Panc1 (cell line): ENCODE results near the gene KRTAP12-2. TPM values are rescaled to one million over a fixed set of nuclear protein-coding genes. Genes with fewer than 3 reads are reported as not detected.

Experiments
- ATAC-seq: fragments of 200-7000 bp; cut with Tn5 transposase; 2 replicates; pipeline ENCODE4 v1.9.1; 2020; ENCODE audit warnings: mild to moderate bottlenecking, moderate library complexity
- BruUV-seq: library from RNA; stranded (reverse); fragments of 400-500 nt; replicated peaks from 2 replicates; lab custom pipeline; 2021; lab: Mats Ljungman, UMichigan
- CTCF ChIA-PET: fragments of 300-600 bp; sonication (Branson Sonifier 250); formaldehyde crosslinking; loops from one replicate; lab custom pipeline; 2022; ENCODE audit warnings: antibody characterized with exemption; lab: Charles Lee
- POLR2A ChIA-PET: fragments of 300-600 bp; sonication (Branson Sonifier 250); formaldehyde crosslinking; loops from one replicate; lab custom pipeline; 2022; ENCODE audit warnings: antibody characterized with exemption; lab: Charles Lee
- DNase-seq: peaks from one replicate; pipeline ENCODE4 v3.0.0-alpha.2; 2010; ENCODE audit warnings: low read depth, low spot score
- H3K27ac ChIP-seq: 2 replicates; pipeline ENCODE4 v1.5.1; 2011; ENCODE audit warnings: mild to moderate bottlenecking, low read length, inconsistent platforms
- H3K27me3 ChIP-seq: fragments of 200-500 bp; sonication (Bioruptor generic); 2 replicates; pipeline ENCODE4 v1.6.0; 2014; ENCODE audit warnings: low read length, inconsistent platforms; ENCODE audit not compliant: control insufficient read depth, insufficient read depth
- H3K36me3 ChIP-seq: fragments of 200-500 bp; sonication (Bioruptor generic); 2 replicates; pipeline ENCODE4 v1.5.1; 2014; ENCODE audit warnings: inconsistent platforms, mild to moderate bottlenecking, low read length, moderate library complexity; ENCODE audit not compliant: control insufficient read depth, insufficient read depth
- H3K4me1 ChIP-seq: 2 replicates; pipeline ENCODE4 v1.5.1; 2011; ENCODE audit warnings: inconsistent platforms, mild to moderate bottlenecking, low read length, moderate library complexity; ENCODE audit not compliant: control insufficient read depth, insufficient read depth
- H3K4me3 ChIP-seq, 2 experiments: 2 replicates each; pipeline ENCODE4 v1.5.1; 2011 to 2012; ENCODE audit warnings: low read depth in 2 of 2, low read length in 2 of 2, mild to moderate bottlenecking in 2 of 2, inconsistent platforms in 1 of 2, moderate library complexity in 1 of 2
- H3K9me3 ChIP-seq: fragments of 200-500 bp; sonication (Bioruptor generic); 2 replicates; pipeline ENCODE4 v1.5.1; 2014; ENCODE audit warnings: low read depth, mild to moderate bottlenecking, inconsistent platforms, low read length, moderate library complexity; ENCODE audit not compliant: control insufficient read depth, insufficient read depth
- POLR2AphosphoS5 ChIP-seq: IDR thresholded peaks from 2 replicates; pipeline ENCODE4 v1.6.1; 2012; ENCODE audit warnings: mild to moderate bottlenecking, low read depth, low read length, moderate library complexity
- SIN3A ChIP-seq: IDR thresholded peaks from 2 replicates; pipeline ENCODE4 v1.6.1; 2012; ENCODE audit warnings: low read depth, mild to moderate bottlenecking, low read length, moderate library complexity, borderline replicate concordance; ENCODE audit not compliant: insufficient read depth
- TCF7L2 ChIP-seq: IDR thresholded peaks from 2 replicates; pipeline ENCODE4 v1.6.1; 2011; ENCODE audit warnings: mild to moderate bottlenecking, low read depth, low read length, inconsistent platforms
- in situ Hi-C: cut with HindIII; loops from 2 replicates; pipeline ENCODE4 v1.10.0; 2016; ENCODE audit warnings: low sequenced_read_pairs, low pct_unique_long_range_greater_than_20kb
- intact Hi-C: fragments of 100-400 bp; cut with micrococcal nuclease; formaldehyde crosslinking; loops from one replicate; pipeline ENCODE4 v1.10.0; 2022; ENCODE audit not compliant: unreplicated experiment
- total RNA-seq: library from RNA; stranded (reverse); gene quantifications from one replicate; pipeline ENCODE4 v1.2.1, GENCODE V29; 2021; ENCODE audit not compliant: unreplicated experiment
- TF ChIP-seq, protein P1 (sequence below): fragments of 450-650 bp; IDR thresholded peaks from 2 replicates; pipeline ENCODE4 v1.5.1; 2017; ENCODE audit warnings: mild to moderate bottlenecking
- TF ChIP-seq, protein P2 (sequence below), 2 experiments: IDR thresholded peaks; 2 replicates each; pipeline ENCODE4 v1.6.1; 2011 to 2012; ENCODE audit warnings: low read depth in 2 of 2, control low read depth in 1 of 2, low read length in 1 of 2, mild to moderate bottlenecking in 1 of 2, moderate library complexity in 1 of 2; ENCODE audit not compliant: insufficient read depth in 1 of 2

KRTAP12-2 gene
- total RNA-seq, 1 experiment from 2014 or later = not detected

DNA sequence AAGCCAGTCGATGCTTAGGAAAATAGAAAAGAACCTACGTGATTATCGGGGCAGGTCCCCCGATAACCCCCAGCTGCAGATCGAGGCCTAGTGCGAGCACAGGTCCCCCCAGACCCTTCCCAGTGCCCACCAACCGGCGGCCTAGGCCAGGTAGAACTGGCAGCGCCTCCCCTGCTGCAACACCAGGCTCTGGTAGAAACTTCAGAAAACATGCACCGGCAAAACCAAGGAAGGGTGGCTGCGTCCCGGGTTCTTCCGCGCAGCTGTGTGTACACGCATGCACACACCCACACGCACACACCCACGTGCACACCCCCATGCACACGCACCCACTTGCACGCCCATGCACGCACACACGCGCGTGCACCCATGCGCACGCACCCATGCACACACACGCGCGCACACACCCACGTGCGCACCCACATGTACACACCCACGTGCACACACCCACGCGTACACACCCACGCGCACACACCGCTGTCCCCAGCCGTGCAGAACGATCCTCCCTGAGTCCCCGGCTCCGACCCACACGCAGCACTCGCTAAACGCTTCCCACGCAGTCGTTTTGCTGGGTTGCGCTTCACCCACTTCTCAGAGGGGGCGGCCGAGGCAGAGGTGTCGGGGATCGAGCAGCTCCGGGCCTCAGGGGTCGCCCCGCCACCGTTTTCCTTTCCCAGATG, 39.4 kb upstream of the KRTAP12-2 start:
- in situ Hi-C loops = no loop called here
- Histone ChIP-seq H3K4me3 (no peak overlapping the region), H3K4me1 (no peaks in the 10 kb centered on the region; the same call in none of the 2 replicates), H3K27me3 (no peaks in the 10 kb centered on the region), H3K27ac (no peak overlapping the region), H3K9me3 (no peaks in the 10 kb centered on the region), H3K36me3 (no peaks in the 10 kb centered on the region)
- BruUV-seq = no TSS peak
- ATAC-seq (no peak), DNase-seq (no peak)
- CTCF ChIA-PET = no interaction called here
- POLR2A ChIA-PET = no interaction called here
- intact Hi-C loops = no loop called here
- TF ChIP-seq SIN3A (no peak), POLR2AphosphoS5 (no peak), TCF7L2 (no peak)
- TF ChIP-seq, protein P1, sequence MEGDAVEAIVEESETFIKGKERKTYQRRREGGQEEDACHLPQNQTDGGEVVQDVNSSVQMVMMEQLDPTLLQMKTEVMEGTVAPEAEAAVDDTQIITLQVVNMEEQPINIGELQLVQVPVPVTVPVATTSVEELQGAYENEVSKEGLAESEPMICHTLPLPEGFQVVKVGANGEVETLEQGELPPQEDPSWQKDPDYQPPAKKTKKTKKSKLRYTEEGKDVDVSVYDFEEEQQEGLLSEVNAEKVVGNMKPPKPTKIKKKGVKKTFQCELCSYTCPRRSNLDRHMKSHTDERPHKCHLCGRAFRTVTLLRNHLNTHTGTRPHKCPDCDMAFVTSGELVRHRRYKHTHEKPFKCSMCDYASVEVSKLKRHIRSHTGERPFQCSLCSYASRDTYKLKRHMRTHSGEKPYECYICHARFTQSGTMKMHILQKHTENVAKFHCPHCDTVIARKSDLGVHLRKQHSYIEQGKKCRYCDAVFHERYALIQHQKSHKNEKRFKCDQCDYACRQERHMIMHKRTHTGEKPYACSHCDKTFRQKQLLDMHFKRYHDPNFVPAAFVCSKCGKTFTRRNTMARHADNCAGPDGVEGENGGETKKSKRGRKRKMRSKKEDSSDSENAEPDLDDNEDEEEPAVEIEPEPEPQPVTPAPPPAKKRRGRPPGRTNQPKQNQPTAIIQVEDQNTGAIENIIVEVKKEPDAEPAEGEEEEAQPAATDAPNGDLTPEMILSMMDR = no peak
- TF ChIP-seq, protein P2, sequence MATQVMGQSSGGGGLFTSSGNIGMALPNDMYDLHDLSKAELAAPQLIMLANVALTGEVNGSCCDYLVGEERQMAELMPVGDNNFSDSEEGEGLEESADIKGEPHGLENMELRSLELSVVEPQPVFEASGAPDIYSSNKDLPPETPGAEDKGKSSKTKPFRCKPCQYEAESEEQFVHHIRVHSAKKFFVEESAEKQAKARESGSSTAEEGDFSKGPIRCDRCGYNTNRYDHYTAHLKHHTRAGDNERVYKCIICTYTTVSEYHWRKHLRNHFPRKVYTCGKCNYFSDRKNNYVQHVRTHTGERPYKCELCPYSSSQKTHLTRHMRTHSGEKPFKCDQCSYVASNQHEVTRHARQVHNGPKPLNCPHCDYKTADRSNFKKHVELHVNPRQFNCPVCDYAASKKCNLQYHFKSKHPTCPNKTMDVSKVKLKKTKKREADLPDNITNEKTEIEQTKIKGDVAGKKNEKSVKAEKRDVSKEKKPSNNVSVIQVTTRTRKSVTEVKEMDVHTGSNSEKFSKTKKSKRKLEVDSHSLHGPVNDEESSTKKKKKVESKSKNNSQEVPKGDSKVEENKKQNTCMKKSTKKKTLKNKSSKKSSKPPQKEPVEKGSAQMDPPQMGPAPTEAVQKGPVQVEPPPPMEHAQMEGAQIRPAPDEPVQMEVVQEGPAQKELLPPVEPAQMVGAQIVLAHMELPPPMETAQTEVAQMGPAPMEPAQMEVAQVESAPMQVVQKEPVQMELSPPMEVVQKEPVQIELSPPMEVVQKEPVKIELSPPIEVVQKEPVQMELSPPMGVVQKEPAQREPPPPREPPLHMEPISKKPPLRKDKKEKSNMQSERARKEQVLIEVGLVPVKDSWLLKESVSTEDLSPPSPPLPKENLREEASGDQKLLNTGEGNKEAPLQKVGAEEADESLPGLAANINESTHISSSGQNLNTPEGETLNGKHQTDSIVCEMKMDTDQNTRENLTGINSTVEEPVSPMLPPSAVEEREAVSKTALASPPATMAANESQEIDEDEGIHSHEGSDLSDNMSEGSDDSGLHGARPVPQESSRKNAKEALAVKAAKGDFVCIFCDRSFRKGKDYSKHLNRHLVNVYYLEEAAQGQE (IDR thresholded peaks at IDR 0.05; ENCODE audit: insufficient read depth in 1 of 2, low read depth in 2 of 2, low read length in 1 of 2) = no peak

DNA sequence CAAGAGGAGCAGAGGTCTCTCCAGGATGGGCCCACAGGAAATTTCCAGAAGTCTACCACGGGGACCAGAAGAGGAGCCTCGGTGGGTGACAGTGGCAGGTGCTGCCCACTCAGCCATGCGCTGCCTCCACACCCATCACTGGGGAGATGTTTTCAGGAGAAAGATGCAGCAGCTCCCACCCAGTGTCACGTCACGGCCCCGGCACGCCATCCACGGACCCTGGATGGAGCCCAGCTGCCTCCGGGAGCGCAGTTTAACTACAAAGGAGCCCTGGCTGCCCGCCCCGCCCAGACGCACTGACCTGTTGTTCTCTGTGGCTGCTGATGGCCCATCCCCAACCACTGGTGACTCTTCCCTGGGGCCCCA, 37.9 kb upstream of the KRTAP12-2 start:
- in situ Hi-C loops (no loop called here), intact Hi-C loops (no loop called here)
- ATAC-seq (no peak), DNase-seq (no peak)
- TF ChIP-seq, protein P2 (IDR thresholded peaks at IDR 0.05; ENCODE audit: insufficient read depth in 1 of 2, low read depth in 2 of 2, low read length in 1 of 2) = no peak
- TF ChIP-seq, protein P1 = no peak
- TF ChIP-seq POLR2AphosphoS5 (no peak), SIN3A (no peak), TCF7L2 (no peak)
- no peak overlapping the region for H3K27ac ChIP-seq
- H3K4me3 ChIP-seq = no peak overlapping the region
- no TSS peak for BruUV-seq
- H3K27me3 ChIP-seq = no peaks in the 10 kb centered on the region
- no peaks in the 10 kb centered on the region for H3K9me3 ChIP-seq
- no peaks in the 10 kb centered on the region for H3K36me3 ChIP-seq
- H3K4me1 ChIP-seq = no peaks in the 10 kb centered on the region; the same call in none of the 2 replicates
- ChIA-PET POLR2A (no interaction called here), CTCF (no interaction called here)
